ENCODE results near the gene ADIPOR2.

DNA sequence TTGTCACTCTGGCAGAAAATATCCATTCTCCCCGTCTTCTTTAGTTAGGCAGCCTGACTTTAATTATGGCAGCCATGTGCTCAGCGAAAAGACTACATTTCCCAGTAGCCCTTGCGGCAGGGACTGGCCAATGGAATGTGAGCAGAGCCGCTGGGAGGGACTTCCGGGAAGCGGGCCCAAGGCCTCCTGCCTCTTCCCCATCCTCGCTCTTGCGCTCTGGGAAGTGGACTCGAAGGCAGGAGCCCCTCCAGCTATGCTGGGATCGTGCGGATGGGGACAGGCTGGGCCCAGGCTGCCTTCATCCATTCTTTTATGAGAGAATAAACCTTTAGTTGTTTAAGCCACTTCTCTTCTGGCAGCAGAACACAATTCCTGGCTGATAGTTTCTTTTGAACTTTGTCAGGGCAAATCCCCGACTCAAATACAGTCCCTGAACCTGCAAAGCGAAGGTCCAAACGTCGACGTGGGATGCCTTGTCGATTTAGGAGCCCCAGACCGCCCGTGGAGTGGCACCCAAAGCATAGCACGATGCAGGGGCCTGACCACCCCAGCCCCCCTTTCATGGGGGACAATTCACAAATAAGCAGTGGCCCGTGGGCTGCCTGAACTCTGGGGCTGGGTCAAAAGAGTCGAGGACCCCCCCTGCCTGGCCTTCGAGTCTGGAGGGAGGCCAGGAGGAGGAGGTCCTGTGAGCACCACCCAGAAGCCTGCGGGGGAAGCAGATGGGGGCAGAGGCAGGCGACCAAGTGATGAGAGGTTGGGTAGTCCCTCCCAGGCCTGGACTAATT, 113.9 kb downstream of the ADIPOR2 start:
- TF ChIP-seq, protein P1, sequence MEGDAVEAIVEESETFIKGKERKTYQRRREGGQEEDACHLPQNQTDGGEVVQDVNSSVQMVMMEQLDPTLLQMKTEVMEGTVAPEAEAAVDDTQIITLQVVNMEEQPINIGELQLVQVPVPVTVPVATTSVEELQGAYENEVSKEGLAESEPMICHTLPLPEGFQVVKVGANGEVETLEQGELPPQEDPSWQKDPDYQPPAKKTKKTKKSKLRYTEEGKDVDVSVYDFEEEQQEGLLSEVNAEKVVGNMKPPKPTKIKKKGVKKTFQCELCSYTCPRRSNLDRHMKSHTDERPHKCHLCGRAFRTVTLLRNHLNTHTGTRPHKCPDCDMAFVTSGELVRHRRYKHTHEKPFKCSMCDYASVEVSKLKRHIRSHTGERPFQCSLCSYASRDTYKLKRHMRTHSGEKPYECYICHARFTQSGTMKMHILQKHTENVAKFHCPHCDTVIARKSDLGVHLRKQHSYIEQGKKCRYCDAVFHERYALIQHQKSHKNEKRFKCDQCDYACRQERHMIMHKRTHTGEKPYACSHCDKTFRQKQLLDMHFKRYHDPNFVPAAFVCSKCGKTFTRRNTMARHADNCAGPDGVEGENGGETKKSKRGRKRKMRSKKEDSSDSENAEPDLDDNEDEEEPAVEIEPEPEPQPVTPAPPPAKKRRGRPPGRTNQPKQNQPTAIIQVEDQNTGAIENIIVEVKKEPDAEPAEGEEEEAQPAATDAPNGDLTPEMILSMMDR (conservative IDR thresholded peaks at IDR 0.05; ENCODE audit: low read depth, low read length): no peak
- TF ChIP-seq EZH2 (IDR thresholded peaks at IDR 0.05; ENCODE audit: borderline replicate concordance, low read depth, low read length, poor library complexity, severe bottlenecking): no peak

All from A673 (cell line).